GM19467 (cell line): ENCODE data around the gene EPHB4.
A peak's percentile ranks its signal among the peaks of the same experiment; 100 is the strongest.
"Not testable (repeated sequence)": the region's sequence is repeated elsewhere in the genome, so short reads cannot be mapped to it uniquely, and the experiment has no call there.

ENCODE experiments used
- ATAC-seq: cut with Tn5 transposase; IDR thresholded peaks from one replicate; pipeline ENCODE4 v1.9.1; 2021; ENCODE audit warnings: mild to moderate bottlenecking, moderate library complexity; ENCODE audit not compliant: unreplicated experiment

Gene EPHB4

DNA sequence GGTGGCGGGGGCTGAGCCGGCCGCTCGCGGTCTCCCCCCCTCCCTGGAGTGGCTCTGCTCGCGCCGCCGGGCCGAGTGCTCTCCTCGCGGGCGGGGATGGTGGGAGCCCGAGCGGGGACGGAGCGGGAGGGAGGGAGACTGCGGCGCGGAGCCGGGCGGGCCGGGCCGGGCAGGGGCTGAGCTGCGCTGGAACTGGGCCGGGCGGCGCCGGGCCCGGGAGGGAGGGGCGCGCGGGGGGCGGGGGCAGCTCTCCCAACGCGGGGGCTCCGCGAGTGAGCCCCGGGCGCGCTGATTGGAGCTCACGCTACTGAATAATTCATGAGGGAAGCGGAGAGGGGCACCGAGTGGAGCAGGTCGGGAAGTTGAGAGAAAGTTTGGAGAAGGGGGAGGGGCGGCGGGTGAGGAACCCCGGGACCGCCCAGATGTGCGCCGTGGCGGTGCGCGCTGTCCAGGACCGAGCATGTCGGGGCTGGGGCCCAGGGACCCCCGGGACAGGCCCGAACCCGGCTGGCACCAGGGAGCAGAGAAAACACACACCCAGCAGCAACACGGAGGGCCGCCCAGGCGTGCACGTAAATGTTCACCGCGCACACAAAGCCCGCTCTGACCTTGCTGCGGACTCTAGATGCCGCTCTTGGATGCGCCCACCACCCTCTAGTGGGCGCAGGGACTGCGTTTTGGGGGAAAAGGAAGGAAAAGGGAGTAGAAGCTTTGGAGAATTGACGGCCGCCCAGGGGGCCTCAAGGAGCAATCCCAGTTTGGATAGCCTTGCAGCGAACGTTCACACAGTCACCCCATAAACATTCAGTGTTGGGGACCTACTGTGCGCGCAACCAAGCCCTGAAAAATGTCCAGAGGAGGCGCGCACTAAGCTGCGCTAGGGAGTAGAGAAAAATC, at the start of gene EPHB4:
Gene EPHB4, minus strand, starts transcription at position 194 of the 897 bp plus-strand sequence. CDS start 493 bp downstream, outside the sequence.
- ATAC-seq, result no peak

DNA sequence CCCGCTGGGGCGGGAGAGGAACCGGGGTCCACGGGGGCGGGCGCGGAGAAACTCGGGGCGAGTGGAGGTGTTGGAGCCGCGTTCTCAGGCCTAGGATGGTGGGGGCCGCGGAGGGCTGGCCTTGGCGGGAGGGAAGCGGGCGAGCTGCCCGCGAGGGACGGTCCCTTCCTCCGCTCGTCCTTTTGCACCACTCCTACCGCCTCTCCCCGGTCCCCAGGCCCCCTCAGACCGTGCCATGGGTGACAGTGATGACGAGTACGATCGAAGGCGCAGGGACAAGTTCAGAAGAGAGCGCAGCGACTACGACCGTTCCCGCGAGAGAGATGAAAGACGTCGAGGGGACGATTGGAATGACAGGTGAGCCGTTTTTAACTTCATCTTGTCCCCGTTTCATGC, 48.0 kb upstream of the EPHB4 start:
- ATAC-seq, result peak; percentile 14

DNA sequence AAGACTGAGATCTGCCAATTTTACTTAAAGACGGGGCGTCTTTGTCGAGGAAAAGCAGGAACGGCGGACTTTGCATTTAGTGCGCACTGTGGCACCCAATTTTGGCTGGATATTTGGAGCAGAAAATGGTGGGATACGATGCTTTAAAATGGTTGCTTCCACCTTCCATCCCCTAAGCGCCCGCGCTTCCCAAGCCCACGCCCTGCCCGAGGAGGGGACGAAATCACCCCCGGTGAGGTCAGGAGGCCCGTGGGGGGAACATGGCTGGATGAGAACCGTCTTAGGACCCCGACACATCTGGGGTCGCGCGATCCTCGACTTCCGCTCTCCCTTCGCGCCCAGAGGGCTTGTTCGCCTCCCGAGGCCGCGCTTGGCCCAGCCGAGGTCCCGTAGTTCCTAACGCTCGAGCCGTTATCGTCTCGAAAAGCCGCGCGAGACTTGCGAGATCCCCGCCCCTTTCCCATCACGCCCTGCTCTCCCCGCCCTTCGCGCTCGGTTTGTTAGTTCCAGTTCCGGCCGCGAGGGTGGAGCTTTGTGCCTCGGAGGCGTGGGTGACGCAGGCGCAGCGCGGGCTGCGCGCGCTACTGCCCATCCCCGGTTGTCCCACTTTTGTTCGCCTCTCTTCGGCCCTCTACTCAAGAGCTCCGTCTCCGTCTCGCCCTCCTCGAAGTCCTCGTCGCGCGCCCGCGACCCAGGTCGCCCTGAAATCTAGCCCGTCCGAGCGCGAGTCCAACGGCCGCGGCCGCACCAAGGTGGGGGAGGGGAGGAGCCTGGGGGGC, 47.4 kb upstream of the EPHB4 start, which contains the start of gene SRRT:
Gene SRRT, plus strand, starts transcription at position 527 of the 779 bp plus-strand sequence. CDS start 488 bp downstream, outside the sequence.
- peak; percentile 84 for ATAC-seq

DNA sequence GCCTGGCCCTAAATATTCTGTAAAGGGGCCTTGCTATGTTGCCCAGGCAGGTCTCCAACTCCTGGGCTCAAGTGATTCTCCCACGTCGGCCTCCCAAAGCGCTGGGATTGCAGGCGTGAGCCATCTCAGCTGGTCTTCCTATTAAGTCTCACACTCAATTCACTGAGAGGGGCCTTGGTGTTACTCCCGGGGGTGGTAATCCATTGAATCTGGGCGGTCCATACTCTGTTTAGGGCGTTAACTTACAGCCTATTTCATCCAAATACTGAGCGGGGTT, 46.9 kb upstream of the EPHB4 start:
- ATAC-seq, result no peak

DNA sequence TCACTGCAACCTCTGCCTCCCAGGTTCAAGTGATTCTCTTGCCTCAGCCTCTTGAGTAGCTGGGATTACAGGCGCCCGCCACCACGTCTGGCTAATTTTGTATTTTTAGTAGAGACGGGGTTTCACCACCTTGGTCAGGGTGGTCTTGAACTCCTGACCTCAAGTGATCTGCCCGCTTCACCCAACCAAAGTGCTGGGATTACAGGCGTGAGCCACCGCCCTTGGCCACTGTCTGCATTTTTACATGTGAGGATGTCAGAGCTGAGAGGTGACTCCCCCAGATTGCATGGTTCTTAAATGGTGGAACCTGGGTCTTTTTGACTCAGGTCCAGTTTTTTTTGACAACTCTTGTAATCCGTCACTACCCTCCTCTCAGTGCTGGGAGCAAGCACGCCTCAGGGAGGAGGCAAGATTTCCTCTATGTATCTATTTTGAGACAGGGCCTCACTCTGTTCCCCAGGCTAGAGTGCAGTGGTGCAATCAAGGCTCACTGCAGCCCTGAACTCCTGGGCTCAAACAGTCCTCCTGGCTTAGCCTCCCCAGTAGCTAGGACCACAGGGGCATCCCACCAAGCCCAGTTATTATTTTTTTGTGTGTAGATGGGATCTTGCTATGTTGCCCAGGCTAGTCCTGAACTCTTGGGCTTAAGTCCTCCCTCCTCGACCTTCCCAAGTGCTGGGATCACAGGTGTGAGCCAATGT, 46.4 kb upstream of the EPHB4 start:
- no peak for ATAC-seq

DNA sequence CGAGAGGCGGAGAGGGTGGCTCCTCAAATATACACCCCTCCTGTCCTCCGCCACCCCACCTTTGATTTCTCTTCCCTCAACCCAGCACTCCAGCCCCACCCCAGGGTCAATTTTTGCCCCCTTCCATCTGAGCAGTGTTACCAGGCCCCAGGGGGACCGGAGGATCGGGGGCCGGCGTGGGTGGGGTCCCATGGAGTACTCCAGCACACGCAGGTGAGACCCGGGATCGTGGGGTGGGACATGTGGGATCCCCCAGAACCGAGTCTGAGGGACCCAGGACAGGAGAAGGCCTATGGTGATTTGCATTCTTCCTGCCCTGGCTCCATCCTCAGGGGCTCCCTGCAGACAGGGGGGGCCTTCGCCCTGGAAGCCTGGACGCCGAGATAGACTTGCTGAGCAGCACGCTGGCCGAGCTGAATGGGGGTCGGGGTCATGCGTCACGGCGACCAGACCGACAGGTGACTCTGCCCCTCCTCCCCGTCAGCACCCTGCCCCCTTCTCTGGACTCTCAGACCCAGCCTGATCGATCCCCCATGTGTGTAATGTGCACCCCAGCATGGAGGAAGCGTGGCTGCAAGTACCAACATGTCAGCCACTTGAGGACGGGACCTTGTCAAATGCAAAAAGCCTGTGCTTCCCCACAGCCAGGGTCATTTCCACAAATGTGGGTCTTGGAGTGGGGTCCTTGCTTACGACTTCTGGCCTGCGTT, 40.6 kb upstream of the EPHB4 start:
- no peak for ATAC-seq

DNA sequence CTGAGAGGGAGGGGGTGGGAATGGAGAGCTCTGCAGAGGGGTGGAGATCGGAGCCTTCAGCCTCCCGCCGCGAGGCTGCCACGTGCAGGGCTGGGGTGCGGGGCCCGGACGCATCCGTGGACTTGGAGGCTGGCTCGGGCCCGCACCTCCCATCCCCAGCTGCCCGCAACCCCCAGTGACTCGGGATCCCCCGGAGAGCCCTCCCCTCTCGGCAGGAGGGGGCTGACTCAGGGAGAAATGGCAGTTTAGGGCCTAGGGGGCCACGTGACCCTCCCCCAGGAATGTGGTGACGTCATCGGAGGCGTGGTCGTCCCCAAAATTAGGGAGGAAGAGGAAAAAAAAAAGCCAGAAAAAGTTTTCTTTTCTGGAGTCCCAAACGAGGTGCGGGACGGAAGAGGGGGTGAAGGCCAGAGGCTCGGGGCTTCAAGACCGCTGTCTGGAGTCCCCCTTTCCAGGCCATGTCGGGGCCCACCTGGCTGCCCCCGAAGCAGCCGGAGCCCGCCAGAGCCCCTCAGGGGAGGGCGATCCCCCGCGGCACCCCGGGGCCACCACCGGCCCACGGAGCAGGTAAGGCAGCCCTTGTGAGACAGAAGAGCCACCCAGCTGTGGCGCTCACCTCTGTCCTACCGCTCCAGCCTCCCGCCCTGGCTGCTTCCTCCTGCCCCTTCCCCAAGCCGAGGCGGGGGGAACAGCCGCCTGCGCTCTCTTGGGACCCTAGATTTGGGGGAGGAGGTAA, 39.9 kb upstream of the EPHB4 start, which contains the start of gene TRIP6:
Gene TRIP6, plus strand, starts transcription at position 348 of the 736 bp plus-strand sequence. Its CDS starts 111 bp downstream, at position 459.
- ATAC-seq, result no peak

DNA sequence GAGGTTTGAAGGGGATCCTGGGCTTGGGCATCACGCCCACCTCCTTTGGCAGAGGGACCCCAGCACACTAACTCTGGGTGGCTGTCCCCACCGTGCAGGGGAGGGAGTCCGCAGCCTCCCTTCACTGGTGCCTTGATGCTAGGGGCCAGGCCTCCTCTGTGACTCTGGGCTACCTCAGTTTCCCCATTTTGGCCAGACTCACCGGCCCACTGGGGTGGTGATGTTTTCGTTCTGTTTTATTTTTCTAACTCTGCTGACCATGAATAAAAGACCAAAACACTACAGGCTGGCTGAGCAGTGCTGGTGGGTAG, 39.4 kb upstream of the EPHB4 start:
- no peak for ATAC-seq

DNA sequence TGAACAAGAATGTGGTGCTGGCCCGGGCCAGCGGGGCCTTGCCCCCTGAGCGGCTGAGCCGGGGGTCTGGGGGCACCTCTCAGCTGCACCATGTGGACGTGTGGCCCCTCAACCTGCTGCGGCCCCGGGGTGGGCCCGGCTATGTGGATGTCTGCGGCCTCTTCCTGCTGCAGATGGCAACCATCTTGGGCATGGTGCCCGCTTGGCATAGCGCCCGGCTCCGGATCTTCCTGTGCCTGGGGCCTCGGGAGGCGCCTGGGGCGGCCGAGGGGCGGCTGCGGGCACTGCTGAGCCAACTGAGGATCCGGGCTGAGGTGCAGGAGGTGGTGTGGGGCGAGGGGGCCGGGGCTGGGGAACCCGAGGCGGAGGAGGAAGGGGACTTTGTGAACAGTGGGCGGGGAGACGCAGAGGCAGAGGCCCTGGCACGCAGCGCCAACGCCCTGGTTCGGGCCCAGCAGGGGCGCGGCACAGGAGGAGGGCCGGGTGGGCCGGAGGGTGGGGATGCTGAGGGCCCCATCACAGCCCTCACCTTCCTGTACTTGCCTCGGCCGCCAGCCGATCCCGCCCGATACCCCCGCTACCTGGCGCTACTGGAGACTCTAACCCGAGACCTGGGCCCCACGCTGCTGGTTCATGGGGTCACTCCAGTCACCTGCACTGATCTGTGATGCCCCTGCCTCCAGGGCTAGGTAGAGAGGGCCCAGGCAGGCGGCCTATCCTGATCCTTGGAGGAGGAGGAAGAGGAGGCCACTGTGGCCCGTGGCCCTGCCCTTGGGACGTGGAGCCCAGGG, 38.8 kb upstream of the EPHB4 start:
- ATAC-seq, result no peak

DNA sequence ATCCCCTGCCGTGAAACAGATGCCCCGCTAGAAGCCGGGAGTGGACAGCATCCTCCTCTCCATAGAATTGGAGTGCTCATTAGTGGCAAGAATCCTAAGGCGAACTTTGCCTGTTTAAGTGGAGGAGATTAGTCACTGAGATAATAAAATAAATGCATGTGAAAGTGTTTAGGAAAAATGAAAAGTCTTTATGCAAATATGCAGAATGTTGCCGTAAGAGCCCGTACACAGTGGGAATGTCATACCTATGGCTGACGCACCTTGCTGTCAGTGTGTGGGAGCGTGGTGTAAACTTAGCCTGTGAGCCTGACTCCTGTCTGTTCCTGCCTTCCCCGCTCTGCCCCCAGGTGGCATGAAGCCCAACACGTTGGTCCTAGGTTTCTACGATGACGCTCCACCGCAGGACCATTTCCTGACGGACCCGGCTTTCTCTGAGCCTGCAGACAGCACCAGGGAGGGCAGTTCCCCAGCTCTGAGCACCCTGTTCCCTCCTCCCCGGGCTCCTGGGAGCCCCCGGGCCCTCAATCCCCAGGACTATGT, 38.1 kb upstream of the EPHB4 start:
- ATAC-seq, result no peak

DNA sequence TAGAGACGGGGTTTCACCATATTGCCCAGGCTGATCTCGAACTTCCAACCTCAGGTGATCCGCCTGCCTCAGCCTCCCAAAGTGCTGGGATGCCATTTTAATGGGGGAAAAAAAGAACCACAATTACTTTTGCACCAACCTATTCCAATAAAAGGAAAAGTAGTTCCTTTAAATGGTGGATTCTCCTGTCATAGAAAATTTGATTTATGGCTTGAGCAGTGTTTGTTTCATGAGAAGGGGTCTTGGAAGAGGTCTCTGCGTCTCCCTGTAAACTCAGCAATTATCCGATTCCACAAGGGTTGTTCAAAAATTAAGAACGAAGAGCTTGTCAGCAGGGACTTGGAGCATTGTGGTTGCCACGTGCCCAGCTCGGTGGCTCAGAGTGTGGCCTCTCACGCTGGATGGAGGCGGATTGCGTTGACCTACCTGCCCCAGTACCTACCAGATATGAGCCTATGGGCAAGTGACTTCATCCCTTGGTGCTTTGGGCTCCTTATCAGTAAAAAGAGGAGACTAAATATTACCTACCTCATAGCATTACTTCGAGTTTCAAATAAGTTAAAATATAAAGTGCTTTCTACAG, 37.0 kb upstream of the EPHB4 start:
- ATAC-seq, result no peak

DNA sequence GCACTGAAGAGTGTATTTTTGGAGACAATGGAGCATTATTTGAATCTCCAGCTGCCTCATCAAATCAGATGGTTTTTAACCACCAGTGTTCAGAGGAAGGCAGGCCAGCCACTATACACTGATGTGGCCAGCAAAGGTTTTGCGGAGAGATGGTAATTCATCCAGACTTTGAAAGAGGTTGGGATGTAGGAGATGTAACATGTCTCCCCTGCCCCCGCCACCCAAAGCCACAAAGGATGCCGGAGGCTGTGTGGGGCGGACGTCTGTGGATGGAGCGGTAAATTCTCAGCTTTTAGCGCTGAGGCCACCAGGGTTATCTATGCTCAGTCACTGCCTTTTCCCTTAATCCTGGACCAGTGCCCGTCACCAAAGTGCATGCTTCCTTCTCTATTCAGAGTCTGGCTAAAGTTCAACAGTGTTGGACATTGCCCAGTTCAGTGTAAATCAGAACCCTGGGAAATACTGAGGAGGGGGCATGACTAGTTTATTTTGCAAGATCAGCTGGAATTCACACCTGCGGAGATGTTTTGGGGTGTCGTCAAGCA, 36.2 kb upstream of the EPHB4 start:
- ATAC-seq, result no peak

DNA sequence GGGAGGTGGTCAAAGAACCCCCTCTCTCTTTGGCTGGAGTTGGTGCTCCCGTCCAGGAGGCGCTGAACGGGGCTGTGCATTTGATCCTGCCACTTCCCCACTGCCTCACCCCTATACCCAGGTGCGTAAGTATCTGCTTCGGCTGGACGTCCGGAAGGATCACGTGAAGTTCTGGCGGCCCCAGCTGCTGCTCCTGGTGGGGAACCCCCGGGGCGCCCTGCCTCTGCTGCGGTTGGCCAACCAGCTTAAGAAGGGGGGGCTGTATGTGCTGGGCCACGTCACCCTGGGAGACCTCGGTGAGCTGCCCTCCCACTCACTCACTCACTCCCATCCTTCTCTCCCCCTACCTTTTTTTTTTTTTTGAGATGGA, 34.3 kb upstream of the EPHB4 start:
- no peak for ATAC-seq

DNA sequence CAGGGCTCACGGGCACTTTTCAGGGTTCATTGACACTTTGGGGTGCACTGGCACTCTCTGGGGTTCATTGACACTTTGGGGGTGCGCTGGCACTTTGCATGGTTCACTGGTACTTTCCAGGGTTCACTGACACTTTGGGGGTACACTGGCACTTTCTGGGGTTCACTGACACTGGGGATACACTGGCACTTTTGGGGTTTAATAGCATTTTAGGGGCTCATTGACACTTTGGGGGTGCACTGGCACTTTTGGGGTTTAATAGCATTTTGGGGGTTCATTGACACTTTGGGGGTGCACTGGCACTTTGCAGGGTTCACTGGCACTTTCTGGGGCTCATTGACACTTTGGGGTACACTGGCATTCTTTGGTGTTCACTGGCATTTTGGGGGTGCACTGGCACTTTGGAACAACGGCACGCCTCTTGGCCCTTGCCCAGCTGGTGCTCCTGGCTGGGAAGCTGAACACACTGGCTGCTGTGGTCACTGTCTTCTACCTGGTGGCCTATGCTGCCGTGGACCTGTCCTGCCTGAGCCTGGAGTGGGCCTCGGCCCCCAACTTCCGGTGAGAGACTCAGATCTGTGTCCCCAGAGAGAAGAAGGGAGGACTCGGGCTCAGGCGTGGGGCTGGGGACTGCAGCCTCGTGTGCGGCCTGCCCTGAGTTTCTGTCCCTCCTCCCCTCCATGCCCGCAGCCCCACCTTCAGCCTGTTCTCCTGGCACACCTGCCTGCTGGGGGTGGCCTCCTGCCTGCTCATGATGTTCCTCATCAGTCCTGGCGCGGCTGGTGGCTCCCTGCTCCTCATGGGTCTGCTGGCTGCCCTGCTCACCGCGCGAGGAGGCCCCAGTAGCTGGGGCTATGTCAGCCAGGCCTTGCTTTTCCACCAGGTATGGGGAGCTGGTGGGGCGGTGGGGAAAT, 33.6 kb upstream of the EPHB4 start:
- no peak for ATAC-seq

DNA sequence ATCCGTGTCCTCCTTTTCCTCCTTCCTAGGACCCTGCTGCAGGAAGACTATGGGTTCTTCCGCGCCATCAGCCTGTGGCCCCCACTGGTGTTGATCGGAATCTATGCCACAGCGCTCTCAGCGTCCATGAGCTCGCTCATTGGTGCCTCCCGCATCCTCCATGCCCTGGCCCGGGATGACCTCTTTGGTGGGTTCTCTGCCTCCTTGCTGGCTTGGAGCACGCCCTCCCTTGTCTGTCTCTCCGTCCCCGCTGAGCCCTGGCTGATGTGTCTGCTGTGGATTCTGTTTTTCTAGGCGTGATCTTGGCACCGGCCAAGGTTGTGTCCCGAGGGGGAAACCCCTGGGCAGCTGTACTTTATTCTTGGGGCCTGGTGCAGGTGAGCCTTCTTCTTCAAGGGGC, 32.5 kb upstream of the EPHB4 start:
- ATAC-seq, result no peak

DNA sequence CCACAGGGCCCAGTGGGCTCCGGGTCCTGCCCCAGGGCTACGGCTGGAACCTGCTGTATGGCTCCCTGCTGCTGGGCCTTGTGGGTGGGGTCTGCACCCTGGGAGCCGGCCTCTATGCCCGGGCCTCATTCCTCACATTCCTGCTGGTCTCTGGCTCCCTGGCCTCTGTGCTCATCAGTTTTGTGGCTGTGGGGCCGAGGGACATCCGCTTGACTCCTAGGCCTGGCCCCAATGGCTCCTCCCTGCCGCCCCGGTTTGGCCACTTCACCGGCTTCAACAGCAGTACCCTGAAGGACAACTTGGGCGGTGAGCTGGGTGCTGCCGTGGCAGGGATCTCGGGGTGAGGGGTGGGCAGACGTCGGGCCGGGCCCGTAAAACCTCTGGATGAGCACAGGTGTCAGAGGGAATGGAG, 29.6 kb upstream of the EPHB4 start:
- ATAC-seq, result no peak

DNA sequence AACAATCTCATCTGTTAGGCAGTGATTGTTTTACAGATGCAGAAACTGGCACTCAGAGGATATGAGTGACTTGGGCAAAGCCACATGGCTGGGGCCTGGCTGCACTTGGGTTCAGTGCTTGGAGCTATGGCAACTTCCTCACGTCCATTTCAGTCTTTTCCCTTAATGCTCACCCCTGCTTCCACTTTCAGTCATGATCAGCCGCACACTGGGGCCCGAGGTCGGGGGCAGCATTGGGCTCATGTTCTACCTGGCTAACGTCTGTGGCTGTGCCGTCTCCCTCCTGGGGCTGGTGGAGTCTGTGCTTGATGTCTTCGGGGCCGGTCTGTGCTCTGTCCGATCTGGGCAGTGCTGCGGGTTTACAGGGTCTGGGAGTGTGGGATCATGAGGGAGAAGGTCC, 28.2 kb upstream of the EPHB4 start:
- ATAC-seq, result no peak

DNA sequence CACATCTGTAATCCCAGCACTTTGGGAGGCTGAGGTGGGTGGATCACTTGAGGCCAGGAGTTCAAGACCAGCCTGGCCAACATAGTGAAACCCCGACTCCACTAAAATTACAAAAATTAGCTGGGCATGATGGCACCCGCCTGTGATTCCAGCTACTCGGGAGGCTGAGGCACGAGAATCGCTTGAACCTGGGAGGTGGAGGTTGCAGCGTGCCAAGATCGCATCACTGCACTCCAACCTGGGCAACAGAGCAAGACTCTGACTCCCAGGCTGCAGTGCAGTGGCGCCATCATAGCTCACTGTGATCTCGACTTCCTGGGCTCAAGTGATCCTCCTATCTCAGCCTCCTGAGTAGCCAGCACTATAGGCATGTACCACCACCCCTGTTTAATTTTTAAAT, 27.6 kb upstream of the EPHB4 start:
- ATAC-seq, result not testable (repeated sequence)
